OCI-LY3 (cell line): ENCODE measurements around the gene FREM2.

Experiments used
- CTCF ChIP-seq: fragments of 200-600, 300-600 bp; sonication (generic); IDR thresholded peaks from 2 replicates; pipeline ENCODE4 v1.5.1; 2014; ENCODE audit warnings: antibody characterized with exemption, low read length, low read depth
- EZH2phosphoT487 ChIP-seq: fragments of 200-600 bp; shearing (Covaris generic); IDR thresholded peaks from 2 replicates; pipeline ENCODE4 v1.6.1; 2018; ENCODE audit warnings: antibody characterized with exemption, mixed run types, low read depth

GRCh38 chr13:38908574-38908973 is 221.7 kb downstream of the FREM2 start:
- TF ChIP-seq CTCF (no peak), EZH2phosphoT487 (no peak)
